Left kidney (tissue), 2 donors: ENCODE measurements around the gene OR52D1. TPM values are rescaled to one million over a fixed set of nuclear protein-coding genes. Genes with fewer than 3 reads are reported as not detected.

Experiments used
- DNase-seq: peaks from one replicate; pipeline ENCODE4 v3.0.0-alpha.2; 2013
- polyA plus RNA-seq: library from polyadenylated mRNA; unstranded; fragments of 120-200 nt; gene quantifications from one replicate; pipeline ENCODE4 v1.2.1, GENCODE V29; 2013; ENCODE audit not compliant: insufficient read length

Gene OR52D1
- polyA plus RNA-seq, 1 donor, result 0.13 TPM

DNA sequence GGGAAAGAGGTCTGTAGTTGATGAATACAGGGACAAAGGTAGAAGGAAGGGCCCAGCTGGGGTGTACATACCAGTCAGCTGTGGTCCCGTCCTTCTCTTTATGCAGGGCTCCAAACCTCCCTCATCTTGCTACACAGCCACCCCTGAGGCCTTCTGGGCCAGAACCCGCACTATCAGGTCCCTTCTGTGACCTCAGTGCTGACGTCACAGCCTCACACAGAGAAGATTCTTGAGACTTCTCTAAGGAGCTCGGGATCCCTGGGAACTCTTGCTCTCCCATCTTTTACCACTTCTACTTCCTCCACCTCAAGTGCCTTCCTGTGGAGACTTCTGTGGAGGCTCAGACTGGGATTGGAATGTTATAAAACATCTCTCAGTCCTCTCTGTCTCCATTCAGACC, 21.3 kb downstream of the OR52D1 start, which contains the start of gene UBQLN3:
Gene UBQLN3, minus strand, starts transcription at position 155 of the 400 bp plus-strand sequence. CDS start 399 bp downstream, outside the sequence.
- DNase-seq, result no peak

DNA sequence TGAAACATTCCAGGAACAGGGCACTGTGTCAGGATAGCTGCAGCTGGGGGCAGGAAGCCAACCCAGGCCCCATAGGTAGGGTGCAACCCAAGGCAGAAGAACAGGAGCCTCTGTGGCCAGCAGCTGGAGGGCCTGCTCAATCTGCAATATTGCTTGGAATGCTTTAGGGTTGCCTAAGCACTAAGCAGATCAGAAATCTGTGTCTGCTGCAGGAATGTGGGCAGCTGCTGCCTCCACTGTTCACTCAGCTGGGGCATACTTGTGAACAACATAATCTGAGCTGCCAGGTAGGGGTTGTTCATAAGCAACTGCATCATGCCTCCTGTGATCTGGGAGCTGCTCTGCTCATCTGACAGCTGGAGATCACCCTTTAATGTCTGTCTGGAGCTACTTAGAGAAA, 26.4 kb downstream of the OR52D1 start:
- no peak for DNase-seq

DNA sequence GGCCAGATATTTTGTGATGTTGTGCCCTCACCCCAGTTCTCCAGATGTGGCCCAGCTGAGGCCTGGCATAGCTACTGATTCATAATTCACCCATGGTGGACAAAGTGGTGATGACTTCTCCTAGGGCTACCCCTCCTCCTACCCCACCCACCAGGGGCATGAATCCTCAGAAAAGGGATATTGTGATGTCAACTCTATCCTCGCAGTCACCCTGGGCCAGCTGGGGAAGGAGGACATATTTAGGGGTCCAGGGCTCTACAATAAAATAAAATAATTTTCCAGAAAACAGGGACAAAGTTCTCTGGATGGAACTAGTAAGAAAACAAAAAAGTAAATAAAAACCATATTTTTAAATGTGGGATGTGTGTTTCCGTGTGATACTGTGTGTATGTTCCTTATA, 28.1 kb downstream of the OR52D1 start, which contains the start of gene UBQLNL:
Gene UBQLNL, minus strand, starts transcription at position 101 of the 400 bp plus-strand sequence. CDS start 258 bp downstream, outside the sequence.
- DNase-seq, result no peak

DNA sequence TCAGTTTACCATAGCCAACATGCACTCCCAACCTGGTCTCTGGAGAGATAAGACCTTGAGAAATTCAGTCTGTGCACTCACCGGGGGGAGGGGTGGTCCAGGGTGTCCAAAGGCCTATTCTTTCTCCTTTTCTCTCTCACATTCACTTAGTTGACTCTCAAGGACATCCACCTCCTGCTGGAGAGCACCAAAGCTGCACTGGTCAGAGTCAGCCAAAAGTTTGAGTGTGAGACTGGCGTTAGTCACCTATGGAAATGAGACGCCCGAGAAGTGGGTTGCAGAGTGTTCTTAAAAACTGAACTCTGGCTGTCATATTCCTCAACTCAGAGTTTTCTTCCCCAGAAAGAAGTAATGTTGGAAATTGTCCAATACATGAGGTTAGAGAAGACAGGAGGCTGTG, 33.1 kb downstream of the OR52D1 start:
- DNase-seq, result no peak

DNA sequence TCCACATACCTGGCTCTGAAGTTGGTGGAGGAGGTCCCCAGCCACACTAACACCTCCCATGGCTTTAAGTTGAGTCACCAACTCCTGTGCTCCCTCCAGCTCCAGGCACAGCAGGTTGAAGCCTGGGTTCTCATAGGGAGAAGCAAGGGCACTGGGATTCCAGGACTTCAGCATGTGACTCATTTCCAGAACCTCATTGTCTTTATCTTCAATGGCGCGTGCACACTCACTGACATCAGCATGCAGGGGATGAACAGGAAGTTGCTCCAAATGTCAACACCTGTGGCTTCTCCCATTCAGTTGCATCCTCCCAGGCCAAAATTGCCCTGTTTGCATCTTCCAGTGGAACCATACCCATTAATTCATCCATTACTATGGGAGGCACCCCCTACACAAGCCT, 33.8 kb downstream of the OR52D1 start:
- DNase-seq, result no peak

DNA sequence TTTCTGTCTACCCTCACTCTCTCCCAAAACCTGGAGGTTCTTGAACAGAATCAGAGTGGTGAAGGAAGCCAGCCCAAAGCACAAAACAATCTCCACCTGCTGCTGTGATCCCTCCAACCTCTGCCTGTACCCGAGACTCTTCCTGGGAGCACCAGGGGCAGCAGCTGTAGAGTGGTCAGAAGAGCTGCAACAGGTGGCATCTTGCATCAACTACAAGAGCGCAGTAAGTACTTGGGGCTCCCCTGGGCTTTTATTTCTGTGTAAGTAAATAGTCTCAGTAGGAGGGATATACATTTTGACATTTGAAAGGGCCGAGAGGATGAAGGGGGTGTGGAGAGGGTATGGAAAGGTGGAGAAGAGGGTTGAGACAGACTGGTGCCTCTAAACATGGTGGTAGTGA, 36.3 kb downstream of the OR52D1 start:
- no peak for DNase-seq

DNA sequence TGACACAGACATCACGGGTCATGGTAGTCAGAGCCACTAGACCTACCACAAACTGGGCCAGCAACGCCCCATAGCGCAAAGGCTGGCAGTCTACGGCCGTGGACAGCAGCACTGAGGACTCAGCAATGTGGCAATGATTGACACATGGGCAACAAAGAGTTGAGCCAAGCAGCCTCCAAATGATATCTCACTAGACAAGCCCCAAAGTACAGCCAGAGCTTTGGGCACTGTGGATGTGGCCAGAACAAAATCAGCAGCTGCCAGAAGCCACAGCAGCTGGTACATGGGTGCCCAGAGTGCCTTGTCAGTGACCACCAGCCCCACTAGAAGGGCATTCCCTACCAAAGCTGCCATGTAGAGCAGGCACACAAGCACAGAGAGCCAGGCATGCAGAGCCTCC, 39.2 kb downstream of the OR52D1 start:
- DNase-seq, result no peak

DNA sequence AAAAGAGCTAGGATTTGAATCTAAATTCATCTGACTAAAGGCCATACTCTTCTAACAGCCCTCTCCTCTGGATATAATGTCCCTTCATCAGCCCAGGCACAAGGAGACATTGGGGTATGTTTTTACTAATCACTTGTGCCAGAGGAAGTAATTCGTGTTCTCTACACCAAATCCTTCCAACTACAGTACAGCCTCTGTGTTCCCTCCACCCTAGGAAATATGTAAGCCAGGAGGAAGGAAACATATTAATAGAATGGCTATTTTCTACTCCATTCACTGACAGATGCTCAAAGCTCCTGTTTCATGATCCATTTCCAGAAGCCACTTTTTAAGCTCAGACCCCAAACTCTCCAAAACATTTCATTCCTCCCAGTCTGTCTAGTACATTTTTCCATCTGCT, 40.0 kb downstream of the OR52D1 start:
- DNase-seq, result no peak

DNA sequence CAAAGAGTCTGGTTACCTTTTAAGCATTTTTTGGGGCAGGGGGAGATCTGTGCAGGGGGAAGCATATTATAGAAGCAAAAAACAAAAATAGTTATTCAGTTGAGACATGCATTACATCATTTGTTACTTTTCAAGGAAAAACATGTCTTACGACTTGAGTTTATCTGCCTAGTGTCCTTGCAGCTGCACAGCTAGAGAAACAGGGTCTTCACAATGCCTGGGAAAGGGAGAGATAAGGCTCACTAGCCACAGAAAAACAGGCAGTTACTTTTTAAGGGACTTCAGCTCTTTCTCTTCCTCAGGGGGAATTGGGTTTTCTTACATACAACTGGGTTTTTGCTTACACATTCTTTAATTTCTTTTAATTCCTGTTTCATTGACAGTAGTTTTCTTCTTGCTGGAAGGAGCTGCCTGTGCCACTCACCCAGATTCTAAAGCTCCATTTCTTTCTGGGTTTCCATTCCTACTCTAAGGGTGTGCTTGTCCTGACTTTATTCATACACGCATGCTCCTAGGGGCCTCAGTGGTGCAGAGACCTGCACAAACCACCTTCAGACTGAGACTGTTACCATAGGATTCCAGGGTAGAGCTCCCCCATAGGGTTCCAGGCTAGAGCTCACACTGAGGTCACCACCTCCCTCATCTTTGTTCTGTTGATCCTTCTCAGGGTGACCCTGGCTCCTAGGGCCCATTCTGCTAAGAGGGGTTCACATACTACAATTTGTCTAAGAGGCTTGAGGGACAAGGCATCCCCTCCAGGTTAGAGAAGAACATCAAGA, 42.8 kb downstream of the OR52D1 start:
- DNase-seq, result no peak

DNA sequence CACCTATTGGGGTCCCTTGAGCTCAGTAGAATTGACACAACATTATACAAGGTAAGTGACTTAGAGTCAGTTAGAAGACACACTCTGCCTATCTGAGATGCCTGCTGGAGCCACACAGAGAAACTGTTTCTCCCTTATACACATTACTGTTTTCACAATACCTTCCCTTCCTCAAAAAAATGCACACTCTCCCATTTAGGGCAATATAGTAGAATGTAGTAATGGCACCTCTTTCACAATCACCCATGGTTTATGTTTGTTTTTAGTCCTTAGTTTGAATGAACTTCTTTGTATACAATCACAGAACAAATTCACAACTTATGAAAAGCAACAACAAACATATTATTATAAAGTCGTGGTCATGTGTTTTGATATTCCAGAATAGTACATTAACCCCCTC, 45.6 kb downstream of the OR52D1 start:
- DNase-seq, result no peak

DNA sequence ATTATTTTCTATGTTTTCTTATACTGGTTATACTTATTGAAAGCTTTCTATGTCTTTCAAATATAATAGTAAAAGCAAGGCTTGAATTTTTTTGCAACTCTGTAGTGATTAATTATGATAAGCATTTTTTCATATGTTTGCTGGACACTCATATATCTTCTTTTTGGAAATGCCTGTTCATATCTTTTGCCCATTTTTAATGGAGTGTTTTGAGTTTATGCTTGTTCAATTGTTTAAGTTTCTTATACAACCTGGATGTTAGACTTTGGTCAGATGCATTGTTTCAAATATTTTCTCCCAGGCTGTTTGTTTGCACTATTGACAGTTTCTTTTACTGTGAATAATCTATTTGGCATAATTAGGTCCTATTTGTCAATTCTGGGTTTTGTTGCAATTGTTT, 48.0 kb downstream of the OR52D1 start:
- no peak for DNase-seq

Other genes with a start within 250 kb of the OR52D1 start
- 313 TPM for gene HBG1, start 238.8 kb upstream of the OR52D1 start, polyA plus RNA-seq
- 1,458 TPM for gene HBG2, start 233.9 kb upstream of the OR52D1 start, polyA plus RNA-seq
- 10.4 TPM for gene HBE1, start 218.7 kb upstream of the OR52D1 start, polyA plus RNA-seq
- gene OR51B4, start 186.7 kb upstream of the OR52D1 start, polyA plus RNA-seq, result 0.35 TPM
- gene OR51B2, start 164.4 kb upstream of the OR52D1 start, polyA plus RNA-seq, result not detected
- gene OR51B5, start 145.2 kb upstream of the OR52D1 start, polyA plus RNA-seq, result 0.20 TPM
- not detected for gene OR51B6, start 137.2 kb upstream of the OR52D1 start, polyA plus RNA-seq
- gene OR51M1, start 104.9 kb upstream of the OR52D1 start, polyA plus RNA-seq, result 0.15 TPM
- gene OR51Q1, start 66.6 kb upstream of the OR52D1 start, polyA plus RNA-seq, result not detected
- not detected for gene OR51I1, start 47.2 kb upstream of the OR52D1 start, polyA plus RNA-seq
- not detected for gene OR51I2, start 39.4 kb upstream of the OR52D1 start, polyA plus RNA-seq
- gene UBQLN3, start 21.3 kb downstream of the OR52D1 start, polyA plus RNA-seq, result not detected
- gene UBQLNL, start 28.0 kb downstream of the OR52D1 start, polyA plus RNA-seq, result 1.4 TPM
- 0.13 TPM for gene OR52H1, start 59.9 kb downstream of the OR52D1 start, polyA plus RNA-seq
- 0.23 TPM for gene OR52B6, start 92.2 kb downstream of the OR52D1 start, polyA plus RNA-seq
- 61.8 TPM for gene TRIM6, start 108.0 kb downstream of the OR52D1 start, polyA plus RNA-seq
- 11.7 TPM for gene TRIM34, start 136.3 kb downstream of the OR52D1 start, polyA plus RNA-seq
- 55.8 TPM for gene TRIM5, start 196.4 kb downstream of the OR52D1 start, polyA plus RNA-seq
- 9.9 TPM for gene TRIM22, start 201.1 kb downstream of the OR52D1 start, polyA plus RNA-seq
- gene OR56B1, start 247.8 kb downstream of the OR52D1 start, polyA plus RNA-seq, result not detected